Endothelial cell of umbilical vein (primary cell): ENCODE results near the gene RPS6KL1. TPM values are rescaled to one million over a fixed set of nuclear protein-coding genes. Genes with fewer than 3 reads are reported as not detected.

ENCODE experiments used
- BruUV-seq: library from RNA; stranded (reverse); fragments of 400-500 nt; replicated peaks from 2 replicates; lab custom pipeline; 2021; lab: Mats Ljungman, UMichigan
- CTCF ChIA-PET: fragments of 300-600, 350-600 bp; sonication (Branson Sonifier 250); formaldehyde crosslinking; loops from one replicate; lab custom pipeline; 2021; ENCODE audit warnings: antibody characterized with exemption, inconsistent platforms; lab: Charles Lee
- POLR2A ChIA-PET: fragments of 300-600, 350-600 bp; sonication (Branson Sonifier 250); formaldehyde crosslinking; loops from one replicate; lab custom pipeline; 2021; ENCODE audit warnings: antibody characterized with exemption, inconsistent platforms; lab: Charles Lee
- DNase-seq: peaks from one replicate; pipeline ENCODE4 v3.0.0-alpha.2; 2011; ENCODE audit warnings: low read depth, low spot score
- FAIRE-seq: peaks from 2 replicates; lab custom pipeline; 2011; peaks lifted over from hg19 to GRCh38; lab: Jason Lieb, UNC
- H2AFZ ChIP-seq: 2 replicates; pipeline ENCODE4 v1.6.0; 2012; ENCODE audit warnings: low read depth, low read length, control low read depth, inconsistent platforms
- H3K27ac ChIP-seq: 2 replicates; pipeline ENCODE4 v1.5.1; 2011; ENCODE audit warnings: low read depth, mild to moderate bottlenecking, control low read depth, low read length, moderate library complexity; ENCODE audit not compliant: insufficient read depth
- H3K27me3 ChIP-seq, 2 experiments: 2 replicates each; pipeline versions ENCODE4 v1.6.0 to v1.6.1; 2011; ENCODE audit warnings: low read length in 2 of 2, mixed read lengths in 1 of 2; ENCODE audit not compliant: control insufficient read depth in 2 of 2, insufficient read depth in 2 of 2
- H3K36me3 ChIP-seq, 2 experiments: 2 replicates in 1 of 2; 3 replicates in 1 of 2; pipeline ENCODE4 v1.5.1; 2011; ENCODE audit warnings: low read length in 2 of 2, mild to moderate bottlenecking in 1 of 2, moderate library complexity in 1 of 2; ENCODE audit not compliant: control insufficient read depth in 2 of 2, insufficient read depth in 2 of 2; ENCODE audit errors: extremely low read depth in 1 of 2
- H3K4me1 ChIP-seq: 3 replicates; pipeline ENCODE4 v1.5.1; 2011; ENCODE audit warnings: mild to moderate bottlenecking, low read length; ENCODE audit not compliant: control insufficient read depth, insufficient read depth; ENCODE audit errors: extremely low read depth
- H3K4me2 ChIP-seq: 2 replicates; pipeline ENCODE4 v1.6.1; 2011; ENCODE audit warnings: low read length, control low read depth, mixed read lengths; ENCODE audit not compliant: insufficient read depth
- H3K4me3 ChIP-seq, 3 experiments: fragments of 200-600 bp in 1 of 3; sonication (generic), shearing (Covaris generic) in 1 of 3; replicated peaks in 1 of 3; 2 replicates each; pipeline ENCODE4 v1.5.1; 2011 to 2016; ENCODE audit warnings: control low read depth in 3 of 3, low read length in 3 of 3, mild to moderate bottlenecking in 2 of 3, inconsistent platforms in 1 of 3, low read depth in 1 of 3, moderate library complexity in 1 of 3; ENCODE audit not compliant: insufficient read depth in 1 of 3
- H3K79me2 ChIP-seq: 2 replicates; pipeline ENCODE4 v1.6.0; 2012; ENCODE audit warnings: low read length, inconsistent platforms; ENCODE audit not compliant: control insufficient read depth, insufficient read depth
- H3K9ac ChIP-seq: replicated peaks from 2 replicates; pipeline ENCODE3; 2011; ENCODE audit warnings: low read length, control low read depth; ENCODE audit not compliant: insufficient read depth; ENCODE audit errors: extremely low read depth
- H3K9me1 ChIP-seq: replicated peaks from 3 replicates; pipeline ENCODE4 v1.6.0; 2011; ENCODE audit warnings: mild to moderate bottlenecking, low read length; ENCODE audit not compliant: control insufficient read depth, insufficient read depth; ENCODE audit errors: extremely low read depth
- H3K9me3 ChIP-seq: replicated peaks from 2 replicates; pipeline ENCODE4 v1.5.1; 2012; ENCODE audit warnings: low read length, inconsistent platforms; ENCODE audit not compliant: control insufficient read depth, insufficient read depth
- H4K20me1 ChIP-seq: replicated peaks from 2 replicates; pipeline ENCODE3; 2011; ENCODE audit warnings: mild to moderate bottlenecking, low read length; ENCODE audit not compliant: control insufficient read depth, insufficient read depth; ENCODE audit errors: extremely low read depth
- CTCF ChIP-seq, 2 donors: IDR thresholded peaks; 1 replicate in 1 of 2; 2 replicates in 1 of 2; pipeline ENCODE4 v1.5.1; 2011; ENCODE audit warnings: low read length in 2 of 2, mild to moderate bottlenecking in 2 of 2, moderate library complexity in 2 of 2, control low read depth in 1 of 2, inconsistent platforms in 1 of 2, low read depth in 1 of 2; ENCODE audit not compliant: insufficient read depth in 1 of 2; ENCODE audit errors: extremely low read depth in 1 of 2
- EZH2 ChIP-seq: IDR thresholded peaks from 2 replicates; pipeline ENCODE4 v1.6.1; 2012; ENCODE audit warnings: borderline replicate concordance, low read depth, mild to moderate bottlenecking, moderate library complexity, low read length, inconsistent platforms; ENCODE audit not compliant: severe bottlenecking
- FOS ChIP-seq: IDR thresholded peaks from 2 replicates; pipeline ENCODE4 v1.6.1; 2011; ENCODE audit warnings: mild to moderate bottlenecking, low read length, moderate library complexity, borderline replicate concordance; ENCODE audit not compliant: insufficient read depth
- GATA2 ChIP-seq: IDR thresholded peaks from 2 replicates; pipeline ENCODE4 v1.7.0; 2011; ENCODE audit warnings: low read depth, mild to moderate bottlenecking, moderate library complexity, mixed read lengths, low read length; ENCODE audit not compliant: insufficient read length, insufficient read depth
- JUN ChIP-seq: IDR thresholded peaks from 2 replicates; pipeline ENCODE4 v1.6.1; 2011; ENCODE audit warnings: borderline replicate concordance, low read depth; ENCODE audit not compliant: insufficient read length, insufficient read depth
- MAX ChIP-seq: IDR thresholded peaks from 2 replicates; pipeline ENCODE4 v1.6.1; 2011; ENCODE audit not compliant: insufficient read depth, insufficient read length
- MYC ChIP-seq: IDR thresholded peaks from one replicate; pipeline ENCODE4 v1.6.1; 2011; ENCODE audit warnings: mild to moderate bottlenecking, low read depth, low read length
- POLR2A ChIP-seq: IDR thresholded peaks from 2 replicates; pipeline ENCODE4 v1.6.1; 2012; ENCODE audit warnings: low read depth, mild to moderate bottlenecking, control low read depth, low read length
- POLR2AphosphoS5 ChIP-seq: IDR thresholded peaks from 2 replicates; pipeline ENCODE4 v1.6.1; 2012; ENCODE audit warnings: low read depth, mild to moderate bottlenecking, control low read depth, low read length, moderate library complexity; ENCODE audit not compliant: insufficient read depth
- dilution Hi-C: fragments of 300-500 bp; cut with MboI; formaldehyde crosslinking; loops from one replicate; pipeline ENCODE4 v1.15.0; 2019; ENCODE audit warnings: low sequenced_read_pairs; ENCODE audit not compliant: extremely low pct_ligation_motif_present
- intact Hi-C: fragments of 100-400 bp; cut with micrococcal nuclease; formaldehyde crosslinking; loops from one replicate; pipeline ENCODE4 v1.10.0; 2022
- polyA plus RNA-seq, 4 experiments: library from polyadenylated mRNA; depleted of rRNA in 3 of 4; stranded (reverse) in 3 of 4; unstranded in 1 of 4; fragments of >200 nt; gene quantifications; 2 replicates each; pipeline versions ENCODE4 v1.2.1 to v1.2.3, GENCODE V29; 2011 to 2012; ENCODE audit warnings: missing spikeins in 1 of 4
- total RNA-seq: library from RNA; stranded (reverse); gene quantifications from 2 replicates; pipeline ENCODE4 v1.2.3, GENCODE V29; 2021

The RPS6KL1 gene
- total and polyA plus RNA-seq, 2 donors (not counting 3 experiments of a cell fraction or from before 2014, with no cell fraction given), result 10.2 to 23.8 TPM

- no peaks in the 10 kb centered on the region for H3K9me3 ChIP-seq
- no peaks in the 10 kb centered on the region for H3K4me1 ChIP-seq
- H3K4me2 ChIP-seq, result no peak overlapping the region
- H3K4me3 ChIP-seq, result no peak overlapping the region
- H3K9ac ChIP-seq, result no peak overlapping the region
- no peaks in the 10 kb centered on the region for H3K9me1 ChIP-seq
- DNase-seq, result no peak
- ChIA-PET POLR2A (no interaction called here), CTCF (interaction anchor here (7.7 to 12.3 kb wide), 3 partner anchors 12 to 223 kb away, joined by 109 to 468 read pairs (median 245); partner anchors contain the start of genes DLST and PROX2)
- BruUV-seq, result no TSS peak
- intact Hi-C loops, result no loop called here
- no peaks in the 10 kb centered on the region for H4K20me1 ChIP-seq
- dilution Hi-C loops, result no loop called here
- peaks cover 5 to 9% of the 10 kb centered on the region in 2 experiments for H3K27me3 ChIP-seq
- TF ChIP-seq GATA2, result no peak
- no peak for TF ChIP-seq FOS
- TF ChIP-seq MYC, result no peak
- TF ChIP-seq POLR2AphosphoS5, result no peak
- TF ChIP-seq MAX, result no peak
- no peak for TF ChIP-seq CTCF (IDR thresholded peaks at IDR 0.05; ENCODE audit: extremely low read depth in 1 of 2, insufficient read depth in 1 of 2, low read depth in 1 of 2, low read length in 2 of 2)
- no peak for TF ChIP-seq EZH2
- no peak for TF ChIP-seq POLR2A
- TF ChIP-seq JUN, result no peak
- H3K79me2 ChIP-seq, result no peaks in the 10 kb centered on the region
- H2AFZ ChIP-seq, result no peak overlapping the region
- FAIRE-seq, result no peak
- no peak overlapping the region for H3K27ac ChIP-seq
- no peaks in the 10 kb centered on the region for H3K36me3 ChIP-seq
Observed at GRCh38 chr14:74865156-74865555, 57.9 kb downstream of the RPS6KL1 start.
